GM21619 (cell line): ENCODE measurements around the gene PRRT1B.

Experiments used
- ATAC-seq: cut with Tn5 transposase; IDR thresholded peaks from one replicate; pipeline ENCODE4 v1.9.1; 2021; ENCODE audit not compliant: unreplicated experiment

PRRT1B gene

DNA sequence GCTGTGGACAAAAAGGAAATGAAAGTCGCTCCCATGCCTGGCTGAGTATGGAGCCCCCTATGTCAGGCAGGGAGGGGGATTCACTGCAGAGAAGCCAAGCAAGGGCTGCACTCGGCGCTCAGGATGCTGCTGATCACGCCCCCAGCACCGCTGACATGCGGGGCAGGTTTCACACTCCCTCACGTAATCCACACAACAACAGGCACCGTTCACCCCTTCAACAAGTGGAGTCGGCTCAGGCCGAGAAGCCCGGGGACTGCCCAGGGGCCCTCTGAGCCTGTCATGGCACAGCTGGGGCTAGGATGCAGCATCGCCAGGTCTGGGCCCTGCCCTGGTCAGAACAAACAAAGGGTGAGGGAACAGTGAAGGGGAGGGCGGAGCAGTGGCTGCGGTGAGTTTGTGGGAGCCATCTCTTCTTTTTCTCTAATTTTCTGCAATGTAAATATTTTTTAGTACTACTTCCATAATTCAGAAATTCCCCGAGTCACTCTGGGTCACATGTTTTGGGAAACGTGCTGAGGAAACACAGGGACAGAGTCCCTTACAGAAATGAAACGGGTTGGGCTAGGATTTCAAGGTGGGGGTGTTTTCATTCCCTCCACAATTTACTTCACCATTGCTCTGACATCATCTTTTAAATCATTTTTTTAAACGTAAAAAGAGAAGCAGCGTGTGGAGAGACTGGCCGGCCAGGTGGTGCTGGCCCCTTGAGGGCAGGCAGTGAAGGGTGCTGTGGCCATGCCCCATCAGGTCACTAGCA, 49.8 kb downstream of the PRRT1B start:
- no peak for ATAC-seq

DNA sequence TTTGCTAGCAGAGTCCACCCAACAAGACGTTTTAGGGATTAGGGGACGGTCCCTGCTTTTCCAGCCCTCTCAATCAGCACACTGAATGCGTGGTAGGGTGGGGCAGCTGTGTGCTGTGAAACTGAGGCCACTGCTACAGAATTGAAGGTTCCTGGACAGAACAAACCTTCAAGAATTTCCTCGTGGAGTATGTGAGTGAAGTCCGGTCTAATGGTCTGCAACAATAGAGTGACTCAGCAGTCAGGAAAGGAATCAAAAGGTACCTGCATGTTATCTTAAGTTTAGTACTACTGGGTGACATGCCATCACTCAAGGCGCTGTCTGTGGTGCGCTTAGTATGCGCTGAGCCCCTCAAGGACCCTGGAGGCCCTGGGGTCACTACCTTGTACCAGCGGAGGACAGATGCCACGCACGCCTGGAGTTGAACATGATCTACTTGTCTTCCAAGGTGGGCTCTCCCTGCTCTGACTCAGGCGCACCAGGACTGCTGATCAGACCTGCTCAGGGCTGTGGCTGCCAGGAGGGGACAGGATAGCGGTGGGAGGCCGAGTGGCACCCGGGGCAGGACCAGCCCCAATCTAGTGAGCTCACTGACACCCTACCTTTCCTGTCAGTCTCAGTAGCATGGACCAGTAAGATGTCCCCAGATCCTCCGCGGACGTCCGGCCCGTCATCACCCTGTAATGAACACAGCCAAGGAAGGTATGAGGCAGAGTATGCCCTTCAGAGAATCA, 50.5 kb downstream of the PRRT1B start:
- ATAC-seq: no peak

- ATAC-seq: no peak
Observed at GRCh38 chr9:131596430-131596743, 51.1 kb downstream of the PRRT1B start.

DNA sequence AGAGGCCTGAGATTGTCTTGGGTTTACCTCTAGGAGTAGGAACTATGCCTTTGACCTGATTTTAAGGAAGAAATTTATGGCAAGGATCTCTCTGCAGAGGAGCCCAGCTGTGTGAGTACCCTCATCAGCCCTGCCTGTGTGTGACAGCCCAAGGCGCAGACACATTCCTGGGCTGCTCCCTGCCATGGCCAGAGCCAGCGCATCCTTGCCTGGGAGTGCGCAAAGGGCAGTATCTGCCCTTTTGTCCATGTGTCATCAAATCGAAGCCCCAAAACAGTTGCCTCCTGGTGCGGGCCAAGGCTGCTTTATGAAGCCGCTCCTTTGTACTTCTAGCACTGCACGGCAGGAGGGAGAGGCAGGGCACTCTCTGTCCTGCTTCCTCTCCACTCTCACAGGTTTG, 51.9 kb downstream of the PRRT1B start:
- no peak for ATAC-seq

DNA sequence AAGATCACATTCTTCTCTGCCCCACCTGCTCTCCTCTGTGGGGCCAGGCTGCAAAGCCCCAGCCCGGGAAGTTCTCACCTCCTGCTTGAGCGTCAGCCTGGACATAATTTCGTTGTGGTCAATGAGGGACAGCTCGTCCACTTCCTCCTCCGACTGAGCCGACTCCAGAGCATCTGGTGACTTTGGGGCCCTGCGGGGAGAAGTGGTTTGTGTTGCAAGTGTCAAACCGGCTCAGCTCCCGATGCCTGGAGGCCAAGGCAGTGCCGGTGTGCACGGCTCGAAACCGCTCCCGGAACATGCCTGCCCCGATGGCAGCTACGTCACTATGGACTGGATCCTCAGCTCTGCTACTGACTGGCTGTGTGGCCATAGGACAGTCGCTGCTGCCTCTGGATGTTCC, 52.8 kb downstream of the PRRT1B start:
- no peak for ATAC-seq

DNA sequence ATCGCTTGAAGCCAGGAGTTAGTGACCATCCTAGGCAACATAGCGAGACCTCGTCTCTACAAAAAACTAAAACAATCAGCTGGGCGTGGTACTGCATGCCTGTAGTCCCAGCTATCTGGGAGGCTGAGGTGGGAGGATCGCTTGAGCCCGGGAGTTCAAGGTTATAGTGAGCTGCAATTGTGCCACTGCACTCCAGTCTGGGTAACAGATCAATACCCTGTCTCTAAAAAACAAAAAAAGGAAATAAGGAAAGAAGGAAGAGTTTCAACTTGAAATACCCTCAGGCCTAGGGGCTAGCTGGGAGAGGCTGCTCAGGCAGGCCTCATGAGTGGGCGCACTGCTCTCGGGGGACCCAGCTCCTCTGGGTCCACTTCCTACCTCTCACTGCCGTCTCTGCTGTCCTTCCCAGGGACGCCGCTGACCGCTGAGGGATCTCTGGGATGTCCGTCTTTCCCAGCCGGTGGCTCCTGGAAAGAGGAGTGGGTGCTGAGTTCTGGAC, 56.4 kb downstream of the PRRT1B start:
- ATAC-seq: no peak

GRCh38 chr9:131603199-131603598, 57.9 kb downstream of the PRRT1B start:
- no peak for ATAC-seq

- ATAC-seq: no peak
Observed at GRCh38 chr9:131603711-131604439, 58.6 kb downstream of the PRRT1B start.

DNA sequence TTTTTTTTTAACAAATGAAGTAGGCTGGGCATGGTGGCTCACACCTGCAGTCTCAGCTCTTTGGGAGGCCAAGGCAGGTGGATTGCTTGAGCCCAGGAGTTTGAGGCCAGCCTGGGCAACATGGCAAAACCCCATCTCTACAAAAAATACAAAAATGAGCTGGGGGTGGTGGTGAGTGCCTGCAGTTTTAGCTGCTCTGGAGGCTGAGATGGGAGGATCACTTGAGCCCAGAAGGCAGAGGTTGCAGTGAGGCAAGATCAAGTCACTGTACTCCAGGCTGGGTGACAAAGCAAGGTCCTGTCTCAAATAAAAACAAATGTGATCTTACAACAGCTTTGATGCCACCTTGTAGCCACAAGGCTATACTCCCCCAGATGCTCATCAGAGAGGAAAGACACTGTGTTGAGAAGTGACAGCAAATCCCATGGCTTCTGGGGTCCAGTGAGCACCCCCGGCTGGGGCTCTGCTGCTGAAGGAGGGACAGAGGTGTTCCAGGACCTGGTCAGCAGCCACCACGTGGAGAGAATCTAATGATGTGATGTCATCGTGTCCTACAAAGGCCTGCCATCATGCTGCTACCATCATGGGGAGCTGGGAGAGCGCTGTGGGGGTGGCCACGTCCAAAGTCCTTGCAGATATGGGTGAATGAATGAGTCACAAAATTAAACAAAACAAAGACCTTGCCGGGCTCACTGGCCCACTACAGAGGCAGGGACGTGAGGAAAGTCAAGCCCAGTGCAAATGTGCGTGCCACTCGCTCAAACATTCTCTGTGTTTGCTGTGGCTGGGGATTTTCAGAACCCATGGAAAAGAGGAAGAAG, 60.7 kb downstream of the PRRT1B start:
- ATAC-seq: no peak

- ATAC-seq: no peak
Observed at GRCh38 chr9:131606896-131607567, 61.7 kb downstream of the PRRT1B start.

DNA sequence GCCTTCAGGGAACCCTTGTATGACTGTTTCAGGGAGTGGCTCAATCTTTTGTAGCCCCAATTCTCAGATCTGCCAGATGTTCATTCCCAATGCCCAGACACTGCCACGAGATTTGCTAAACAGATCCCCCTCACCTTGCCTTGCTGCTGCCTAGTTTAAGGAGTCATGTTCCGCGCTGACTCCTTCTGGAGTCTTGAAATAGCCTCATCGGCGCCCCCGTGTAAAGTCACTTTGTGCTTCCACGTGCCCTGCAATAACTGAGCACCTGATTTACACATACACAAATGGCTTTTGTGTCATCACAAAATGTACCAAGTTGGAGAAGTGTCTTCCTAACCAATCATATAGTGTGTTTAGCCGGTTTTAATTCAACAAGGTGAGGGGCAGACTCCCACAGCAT, 62.3 kb downstream of the PRRT1B start:
- ATAC-seq: no peak

GRCh38 chr9:131608493-131609037, 63.2 kb downstream of the PRRT1B start:
- ATAC-seq: no peak
